HL-60 (cell line): ENCODE results near the gene GLYR1.
A peak's percentile ranks its signal among the peaks of the same experiment; 100 is the strongest.

Experiments used
- DNase-seq, 2 experiments: peaks; one replicate each; pipeline ENCODE4 v3.0.0-alpha.2; 2010 to 2020; ENCODE audit warnings: low read depth in 1 of 2, low spot score in 1 of 2
- H3K27ac ChIP-seq: fragments of 250-450 bp; sonication (Bioruptor Pico); replicated peaks from 2 replicates; pipeline ENCODE4 v1.5.1; 2020; ENCODE audit warnings: mild to moderate bottlenecking, moderate library complexity
- H3K27me3 ChIP-seq: fragments of 250-450 bp; sonication (Bioruptor Pico); 2 replicates; pipeline ENCODE4 v1.5.1; 2021; ENCODE audit warnings: mild to moderate bottlenecking, moderate library complexity; ENCODE audit not compliant: insufficient read depth, poor library complexity, severe bottlenecking
- H3K4me3 ChIP-seq: replicated peaks from 2 replicates; pipeline ENCODE4 v1.5.1; 2011; ENCODE audit warnings: mild to moderate bottlenecking, control low read depth, low read length; ENCODE audit not compliant: insufficient read depth
- CTCF ChIP-seq: IDR thresholded peaks from one replicate; pipeline ENCODE4 v1.5.1; 2011; ENCODE audit warnings: low read length, control low read depth, inconsistent platforms; ENCODE audit not compliant: insufficient read depth
- GABPA ChIP-seq: IDR thresholded peaks from 2 replicates; pipeline ENCODE4 v1.6.1; 2012; ENCODE audit warnings: low read depth
- POLR2AphosphoS5 ChIP-seq: IDR thresholded peaks from 2 replicates; pipeline ENCODE4 v1.6.1; 2012; ENCODE audit warnings: low read depth
- REST ChIP-seq: IDR thresholded peaks from 2 replicates; pipeline ENCODE4 v1.6.1; 2012; ENCODE audit warnings: low read depth; ENCODE audit not compliant: insufficient replicate concordance
- SPI1 ChIP-seq: IDR thresholded peaks from 2 replicates; pipeline ENCODE4 v1.6.1; 2012; ENCODE audit warnings: low read depth, mild to moderate bottlenecking, borderline replicate concordance

The GLYR1 gene

GRCh38 chr16:4862639-4863038, 15.6 kb upstream of the GLYR1 start:
- H3K27me3 ChIP-seq, result no peaks in the 10 kb centered on the region
- DNase-seq, result peak in 1 of 2 experiments; percentile 71
- no peak overlapping the region; the same call in 1 of the 2 replicates for H3K27ac ChIP-seq

GRCh38 chr16:4860727-4861342, 13.7 kb upstream of the GLYR1 start:
- Histone ChIP-seq H3K27me3 (no peaks in the 10 kb centered on the region), H3K27ac (no peak overlapping the region), H3K4me3 (no peak overlapping the region)
- DNase-seq, result no peak
- no peak for TF ChIP-seq REST
- TF ChIP-seq GABPA, result no peak
- TF ChIP-seq CTCF, result no peak
- TF ChIP-seq POLR2AphosphoS5, result no peak
- TF ChIP-seq SPI1, result no peak

More at GRCh38 chr16:4862639-4863038, 15.6 kb upstream of the GLYR1 start:
- TF ChIP-seq POLR2AphosphoS5, result 0 out of 2 replicates have a peak, but pooled peaks have one; percentile 36
- no peak for TF ChIP-seq CTCF
- no peak overlapping the region for H3K4me3 ChIP-seq

GRCh38 chr16:4859900-4860255, 12.8 kb upstream of the GLYR1 start:
- no peaks in the 10 kb centered on the region for H3K27me3 ChIP-seq
- no peak for DNase-seq
- no peak for TF ChIP-seq SPI1
- no peak for TF ChIP-seq POLR2AphosphoS5
- TF ChIP-seq GABPA, result no peak
- TF ChIP-seq REST, result no peak
- TF ChIP-seq CTCF, result no peak
- no peak overlapping the region for H3K27ac ChIP-seq
- H3K4me3 ChIP-seq, result no peak overlapping the region
